ENCODE results near the gene CCL16.
"Not testable (repeated sequence)": the region's sequence is repeated elsewhere in the genome, so short reads cannot be mapped to it uniquely, and the experiment has no call there.

The CCL16 gene

DNA sequence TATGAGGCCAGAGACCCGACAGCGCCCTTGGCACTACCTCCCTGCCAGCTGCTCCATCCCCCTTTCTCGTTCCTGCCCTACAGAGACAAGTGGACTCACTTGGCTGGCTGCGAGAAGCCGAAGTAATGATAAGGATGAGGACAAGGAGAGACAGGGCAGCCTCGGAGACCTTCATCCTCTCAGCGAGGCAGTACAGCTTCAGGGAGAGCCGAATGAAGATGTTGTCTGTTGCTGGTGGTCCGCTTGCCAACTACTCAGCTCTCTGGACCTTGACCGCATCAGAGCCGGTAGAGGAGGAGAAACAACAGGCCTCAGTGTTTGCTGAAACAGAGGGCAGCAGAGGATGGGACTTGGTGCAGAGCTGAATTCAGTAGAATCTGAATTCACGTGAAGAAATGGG, at the start of gene CCL16:
CCL16 (minus strand) TSS at position 252 of the 400 bp plus-strand sequence; CDS start at position 175, 77 bp downstream.
- no peak for DNase-seq (ENCODE audit: low read depth)

GRCh38 chr17:36030956-36031355, 49.7 kb upstream of the CCL16 start:
- DNase-seq (ENCODE audit: low read depth), result no peak

- no peak for DNase-seq (ENCODE audit: low read depth)
Measured at GRCh38 chr17:36027761-36028160, 46.5 kb upstream of the CCL16 start.

DNA sequence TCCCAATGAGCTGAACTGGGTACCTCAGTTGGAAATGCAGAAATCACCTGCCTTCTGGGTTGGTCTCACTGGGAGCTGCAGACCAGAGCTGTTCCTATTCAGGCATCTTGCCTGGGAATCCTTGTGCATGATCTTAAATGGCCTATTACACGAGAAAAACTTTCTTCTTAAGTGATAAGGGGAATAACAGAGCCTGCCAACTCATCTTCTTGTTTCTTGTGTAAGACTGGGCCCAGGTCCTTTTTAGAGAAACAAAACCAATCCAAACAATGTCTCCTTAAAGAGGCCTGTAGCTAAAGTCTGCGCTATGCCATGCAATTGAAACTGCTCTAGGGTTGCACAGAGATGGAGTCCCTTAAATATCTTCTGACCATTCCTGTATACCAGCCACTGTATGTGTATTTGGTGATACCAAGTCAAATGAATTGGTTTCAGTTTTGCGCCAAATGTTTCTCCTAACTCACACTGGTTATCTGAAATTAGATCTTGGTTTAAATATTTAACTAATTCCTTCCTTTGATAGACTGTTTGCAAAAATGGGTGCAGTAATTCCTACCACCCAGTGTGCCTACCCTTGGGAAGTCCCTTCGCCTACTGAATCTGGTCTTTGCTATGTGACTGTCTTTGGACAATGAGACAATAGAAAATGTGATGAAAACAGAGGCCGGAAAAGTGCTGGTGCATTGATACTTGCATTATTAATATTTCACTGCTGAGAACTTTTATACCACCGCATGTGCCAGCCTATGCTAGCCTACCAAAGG, 43.0 kb upstream of the CCL16 start:
- no peak for DNase-seq (ENCODE audit: low read depth)

DNA sequence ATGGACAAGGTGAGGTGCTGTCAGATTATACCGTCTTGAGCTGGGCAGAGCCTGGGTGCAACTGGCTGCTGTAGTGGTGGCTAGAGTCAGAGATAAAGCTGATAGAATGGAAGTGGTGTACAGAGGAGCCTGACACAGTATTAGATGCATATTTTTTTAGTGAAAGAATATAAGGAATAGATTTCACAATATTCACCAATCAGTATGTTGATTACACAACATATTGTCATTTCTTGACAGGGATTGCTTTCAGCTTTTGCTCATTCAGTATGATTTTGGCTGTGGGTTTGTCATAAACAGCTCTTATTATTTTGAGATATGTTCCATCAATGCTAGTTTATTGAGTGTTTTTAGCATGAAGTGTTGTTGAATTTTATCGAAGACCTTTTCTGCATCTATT, 38.1 kb upstream of the CCL16 start:
- DNase-seq (ENCODE audit: low read depth), result no peak

GRCh38 chr17:36017799-36018198, 36.5 kb upstream of the CCL16 start, which contains the start of gene CCL23:
TSS of gene CCL23 (minus strand) at chr17:36017972. CDS start at chr17:36017897, 75 bp downstream.
- no peak for DNase-seq (ENCODE audit: low read depth)

DNA sequence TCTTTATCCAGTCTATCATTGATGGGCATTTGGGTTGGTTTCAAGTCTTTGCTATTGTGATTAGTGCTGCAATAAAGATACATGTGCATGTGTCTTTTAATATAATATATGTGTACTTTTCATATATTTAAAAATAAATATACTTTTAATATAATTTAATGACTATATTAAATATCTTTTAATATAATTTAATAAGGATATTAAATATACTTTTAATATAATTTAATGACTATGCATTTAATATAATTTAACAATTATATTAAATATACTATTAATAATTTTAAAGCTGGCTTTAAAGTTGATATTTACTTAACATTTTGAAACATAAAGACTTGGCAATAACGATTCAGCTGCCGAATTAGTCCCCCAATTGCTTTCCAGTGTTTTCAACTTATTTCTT, 35.3 kb upstream of the CCL16 start:
- no peak for DNase-seq (ENCODE audit: low read depth)

DNA sequence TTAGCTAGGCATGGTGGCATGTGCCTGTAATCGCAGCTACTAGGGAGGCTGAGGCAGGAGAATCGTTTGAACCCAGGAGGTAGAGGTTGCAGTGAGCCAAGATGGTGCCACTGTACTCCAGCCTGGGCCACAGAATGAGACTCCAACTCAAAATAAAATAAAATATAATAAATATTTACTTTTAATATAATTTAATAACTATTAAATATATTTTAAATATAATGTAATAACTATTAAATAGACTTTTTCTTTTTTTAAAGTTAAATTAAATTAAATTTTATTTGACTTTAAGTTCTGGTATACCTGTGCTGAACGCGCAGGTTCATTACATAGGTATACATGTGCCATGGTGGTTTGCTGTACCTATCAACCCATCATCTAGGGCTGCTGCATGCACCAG, 34.6 kb upstream of the CCL16 start:
- not testable (repeated sequence) for DNase-seq (ENCODE audit: low read depth)

DNA sequence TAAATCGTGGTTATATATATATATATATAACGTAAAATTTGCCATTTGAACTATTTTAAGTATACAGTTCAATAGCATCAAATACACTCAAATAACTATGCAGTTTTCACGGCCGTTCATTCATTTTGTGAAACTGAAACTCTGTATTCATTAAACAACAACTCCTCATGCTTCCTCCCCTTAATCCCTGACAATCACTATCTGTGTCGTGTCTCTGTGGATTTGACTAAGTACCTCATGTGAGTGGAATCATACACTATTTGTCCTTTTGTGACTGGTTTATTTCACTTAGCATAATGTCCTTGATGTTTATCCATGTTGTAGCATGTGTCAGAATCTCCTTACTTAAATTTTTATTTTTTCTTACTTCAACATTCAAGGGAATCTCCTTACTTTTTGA, 33.6 kb upstream of the CCL16 start:
- no peak for DNase-seq (ENCODE audit: low read depth)

DNA sequence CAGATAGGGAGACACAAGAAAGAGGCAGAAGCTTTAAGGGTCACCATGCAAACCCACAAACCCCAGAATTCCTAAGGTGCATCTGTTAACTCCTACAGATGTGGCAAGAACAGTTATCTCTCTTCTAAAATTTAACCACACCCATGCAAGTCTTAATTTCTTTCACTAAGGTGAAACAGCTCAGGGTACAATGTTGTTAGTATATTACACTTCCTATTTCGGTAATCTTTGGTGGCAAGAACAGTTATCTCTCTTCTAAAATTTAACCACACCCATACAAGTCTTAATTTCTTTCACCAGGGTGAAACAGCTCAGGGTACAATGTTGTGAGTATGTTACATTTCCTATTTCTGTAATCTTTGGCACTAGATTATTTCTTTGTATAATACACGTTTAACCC, 29.9 kb upstream of the CCL16 start:
- no peak for DNase-seq (ENCODE audit: low read depth)

GRCh38 chr17:36008998-36009665, 27.8 kb upstream of the CCL16 start:
- DNase-seq (ENCODE audit: low read depth), result no peak

DNA sequence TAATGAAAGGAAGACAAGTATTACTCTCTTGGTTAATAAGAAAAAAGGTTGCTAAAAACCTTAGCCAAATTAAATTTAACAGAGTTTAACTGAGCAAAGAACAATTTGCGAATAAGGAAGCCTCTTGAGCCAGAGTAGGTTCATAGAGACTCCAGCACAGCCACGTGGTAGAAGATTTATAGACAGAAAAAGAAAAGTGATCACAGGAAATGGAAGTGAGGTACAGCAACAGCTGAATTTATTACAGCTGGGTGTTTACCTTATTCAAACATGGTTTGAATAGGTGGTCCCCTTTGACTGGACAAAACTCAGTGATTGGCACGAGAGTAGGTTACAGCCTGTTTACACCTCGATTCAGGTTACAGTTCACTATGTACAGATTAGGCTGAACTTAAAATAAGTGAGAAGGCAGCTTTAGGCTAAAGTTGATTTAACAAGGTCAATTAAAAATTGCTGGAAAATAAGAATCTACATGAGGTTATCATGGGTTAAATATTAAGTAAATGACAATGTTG, 23.4 kb upstream of the CCL16 start:
- DNase-seq (ENCODE audit: low read depth), result no peak

- DNase-seq (ENCODE audit: low read depth), result no peak
Measured at GRCh38 chr17:36002631-36003030, 21.3 kb upstream of the CCL16 start.

- no peak for DNase-seq (ENCODE audit: low read depth)
Measured at GRCh38 chr17:36001862-36002603, 20.7 kb upstream of the CCL16 start.

GRCh38 chr17:36001110-36001771, 19.9 kb upstream of the CCL16 start, which contains the start of gene CCL15:
TSS of gene CCL15 (minus strand) at chr17:36001553. CDS start at chr17:36001492, 61 bp downstream.
- DNase-seq (ENCODE audit: low read depth), result no peak

DNA sequence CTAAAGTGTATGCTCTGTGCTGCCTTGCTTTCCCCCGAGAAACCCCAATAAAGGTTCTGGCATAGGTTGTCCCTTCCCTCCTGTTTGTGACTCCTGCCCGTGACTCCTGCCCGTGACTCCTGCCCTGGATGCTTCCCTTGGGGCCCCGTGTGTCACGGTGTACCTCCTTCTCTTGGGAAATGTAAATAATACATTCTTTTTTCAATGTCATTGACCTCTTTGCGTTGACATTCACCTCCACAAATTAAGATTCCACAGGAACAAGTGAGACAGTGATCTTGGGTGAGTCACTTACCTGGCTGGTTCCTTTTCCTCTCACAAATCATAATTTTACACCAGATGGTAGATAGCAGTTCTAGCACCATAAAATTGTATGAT, 19.4 kb upstream of the CCL16 start:
- no peak for DNase-seq (ENCODE audit: low read depth)

- DNase-seq (ENCODE audit: low read depth), result no peak
Measured at GRCh38 chr17:35998756-35999155, 17.5 kb upstream of the CCL16 start.

- no peak for DNase-seq (ENCODE audit: low read depth)
Measured at GRCh38 chr17:35998018-35998545, 16.8 kb upstream of the CCL16 start.

- DNase-seq (ENCODE audit: low read depth), result not testable (repeated sequence)
Measured at GRCh38 chr17:35995346-35995745, 14.0 kb upstream of the CCL16 start.

DNA sequence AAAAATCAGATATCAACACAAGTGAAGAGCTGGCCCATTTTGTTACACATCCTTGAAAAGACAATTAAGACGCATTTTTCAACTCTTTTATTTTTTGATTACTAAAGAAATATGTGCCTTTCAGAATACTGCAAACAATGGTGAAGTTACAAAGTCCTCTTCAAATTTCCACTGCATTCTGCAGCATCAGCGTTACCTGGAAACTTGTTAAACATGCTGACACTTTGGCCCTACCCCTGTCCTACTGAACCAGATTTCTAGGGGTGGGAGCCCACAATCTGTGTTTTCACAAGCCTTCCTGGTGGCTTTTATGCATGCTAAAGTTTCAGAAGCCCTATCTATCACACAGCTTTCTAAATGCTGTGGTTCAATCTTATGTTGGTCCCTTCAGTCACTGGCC, 9.8 kb upstream of the CCL16 start:
- no peak for DNase-seq (ENCODE audit: low read depth)

DNA sequence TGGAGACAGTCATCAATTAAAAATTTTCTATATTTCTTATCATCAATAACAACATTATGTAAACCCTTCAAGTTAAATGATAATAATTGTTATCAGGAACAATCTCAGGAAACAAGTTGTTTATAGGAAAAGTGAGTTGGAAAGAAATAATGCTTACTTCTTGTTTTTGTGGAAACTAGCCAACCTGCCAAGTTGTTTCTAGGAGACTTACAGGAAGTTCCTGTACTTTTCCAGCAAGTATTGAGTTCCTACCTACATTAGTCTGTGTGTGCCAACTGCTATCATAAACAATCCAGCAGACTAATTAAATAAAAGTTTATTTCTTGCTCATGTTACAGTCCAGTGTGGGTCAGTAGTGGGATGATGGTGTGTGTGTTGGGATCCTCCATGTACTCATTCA, 6.9 kb upstream of the CCL16 start:
- DNase-seq (ENCODE audit: low read depth), result no peak

GRCh38 chr17:35986643-35987042, 5.3 kb upstream of the CCL16 start, which contains the start of gene CCL14:
TSS of gene CCL14 (minus strand) at chr17:35986729. CDS start at chr17:35986649, 80 bp downstream.
- no peak for DNase-seq (ENCODE audit: low read depth)

All from fibroblast of gingiva (primary cell).